Activated CD4-positive, alpha-beta memory T cell treated with anti-CD3 and anti-CD28 coated beads, Interleukin-2, amount 10 ng/mL, durations not matched to agents 7 days and 5 days (primary cell): Measurements from ENCODE around the gene ZNF892. TPM values are rescaled to one million over a fixed set of nuclear protein-coding genes. Genes with fewer than 3 reads are reported as not detected.
"Not testable (repeated sequence)": the region's sequence is repeated elsewhere in the genome, so short reads cannot be mapped to it uniquely, and the experiment has no call there.

ENCODE experiments used
- CTCF ChIA-PET: fragments of 350-600 bp; sonication (Branson Sonifier 250); formaldehyde crosslinking; loops from one replicate; lab custom pipeline; 2021; ENCODE audit warnings: antibody characterized with exemption, inconsistent platforms; lab: Charles Lee
- POLR2A ChIA-PET: fragments of 350-600 bp; sonication (Branson Sonifier 250); formaldehyde crosslinking; loops from one replicate; lab custom pipeline; 2021; ENCODE audit warnings: antibody characterized with exemption; lab: Charles Lee
- DNase-seq: peaks from one replicate; pipeline ENCODE4 v3.0.0-alpha.2; 2020
- H3K27ac Mint-ChIP-seq: one replicate; pipeline ENCODE4 v1.8.0; 2021; ENCODE audit warnings: mild to moderate bottlenecking, mixed read lengths
- H3K27me3 Mint-ChIP-seq: one replicate; pipeline ENCODE4 v1.8.0; 2021; ENCODE audit warnings: mixed read lengths
- H3K36me3 Mint-ChIP-seq: one replicate; pipeline ENCODE4 v1.8.0; 2021; ENCODE audit warnings: low read depth, mixed read lengths
- H3K4me1 Mint-ChIP-seq: one replicate; pipeline ENCODE4 v1.8.0; 2021; ENCODE audit warnings: mixed read lengths
- H3K4me3 Mint-ChIP-seq: one replicate; pipeline ENCODE4 v1.8.0; 2021; ENCODE audit warnings: mild to moderate bottlenecking, mixed read lengths
- H3K9me3 Mint-ChIP-seq: one replicate; pipeline ENCODE4 v1.8.0; 2021; ENCODE audit warnings: mixed read lengths
- total RNA-seq, 2 experiments: library from RNA; stranded (reverse); gene quantifications; one replicate each; pipeline ENCODE4 v1.2.3, GENCODE V29; 2021

ZNF892 gene
- total RNA-seq, 2 experiments from 2014 or later, result 3.0 to 3.2 TPM

- no peaks in the 10 kb centered on the region for H3K27me3 Mint-ChIP-seq
- no peak overlapping the region for H3K27ac Mint-ChIP-seq
- no peak for DNase-seq
- H3K36me3 Mint-ChIP-seq, result no peaks in the 10 kb centered on the region
- no peaks in the 10 kb centered on the region for H3K4me1 Mint-ChIP-seq
- ChIA-PET CTCF (no interaction called here), POLR2A (no interaction called here)
- peaks cover 17% of the 10 kb centered on the region for H3K9me3 Mint-ChIP-seq
- no peak overlapping the region for H3K4me3 Mint-ChIP-seq
Measured at GRCh38 chr2:95234816-95235215, 27.5 kb downstream of the ZNF892 start.

GRCh38 chr2:95238131-95238530 lies 30.8 kb downstream of the ZNF892 start:
- Mint-ChIP-seq H3K36me3 (no peaks in the 10 kb centered on the region), H3K9me3 (peaks cover 41% of the 10 kb centered on the region), H3K27me3 (no peaks in the 10 kb centered on the region), H3K4me3 (no peak overlapping the region), H3K4me1 (no peaks in the 10 kb centered on the region), H3K27ac (no peak overlapping the region)
- CTCF ChIA-PET, result no interaction called here
- POLR2A ChIA-PET, result no interaction called here
- no peak for DNase-seq

- peaks cover 44% of the 10 kb centered on the region for H3K9me3 Mint-ChIP-seq
- ChIA-PET POLR2A (interaction anchor here (0.6 kb wide), 1 partner anchor 23 kb away, joined by 3 read pairs; no protein-coding TSS in a partner anchor), CTCF (no interaction called here)
- H3K36me3 Mint-ChIP-seq, result no peaks in the 10 kb centered on the region
- H3K4me3 Mint-ChIP-seq, result no peak overlapping the region
- H3K27ac Mint-ChIP-seq, result no peak overlapping the region
- no peak for DNase-seq
- H3K27me3 Mint-ChIP-seq, result no peaks in the 10 kb centered on the region
- no peaks in the 10 kb centered on the region for H3K4me1 Mint-ChIP-seq
Measured at GRCh38 chr2:95240091-95240490, 32.8 kb downstream of the ZNF892 start.

- no peak overlapping the region for H3K4me3 Mint-ChIP-seq
- no peak for DNase-seq
- CTCF ChIA-PET, result no interaction called here
- H3K27ac Mint-ChIP-seq, result no peak overlapping the region
- peaks cover 44% of the 10 kb centered on the region for H3K9me3 Mint-ChIP-seq
- POLR2A ChIA-PET, result interaction anchor here (0.6 kb wide), 1 partner anchor 24 kb away, joined by 3 read pairs; no protein-coding TSS in a partner anchor
- H3K36me3 Mint-ChIP-seq, result no peaks in the 10 kb centered on the region
- no peaks in the 10 kb centered on the region for H3K27me3 Mint-ChIP-seq
- no peaks in the 10 kb centered on the region for H3K4me1 Mint-ChIP-seq
Measured at GRCh38 chr2:95240556-95240955, 33.2 kb downstream of the ZNF892 start.

- H3K27me3 Mint-ChIP-seq, result not testable (repeated sequence)
Measured at GRCh38 chr2:95242084-95242483, 34.8 kb downstream of the ZNF892 start.

More at GRCh38 chr2:95242084-95242483, 34.8 kb downstream of the ZNF892 start:
- H3K9me3 Mint-ChIP-seq, result peaks cover 42% of the 10 kb centered on the region
- H3K27ac Mint-ChIP-seq, CTCF ChIA-PET, H3K4me1 Mint-ChIP-seq, H3K36me3 Mint-ChIP-seq, DNase-seq, POLR2A ChIA-PET, H3K4me3 Mint-ChIP-seq: not testable (repeated sequence)

Other genes with a start within 250 kb of the ZNF892 start
- 100 to 1,000 TPM; 202 to 210 TPM for gene MAL, start 181.8 kb upstream of the ZNF892 start, total RNA-seq
- 10 to 100 TPM; 66.3 to 68.2 TPM for gene MRPS5, start 85.7 kb upstream of the ZNF892 start, total RNA-seq
- 10 to 100 TPM; 12.9 to 13.4 TPM for gene ZNF514, start 47.7 kb upstream of the ZNF892 start, total RNA-seq
- 1 to 10 TPM; 3.5 to 3.9 TPM for gene ZNF2, start 41.7 kb upstream of the ZNF892 start, total RNA-seq
- gene PROM2, start 66.9 kb downstream of the ZNF892 start, total RNA-seq, result under 1 TPM; 0.15 to 0.18 TPM
- not detected for gene KCNIP3, start 89.8 kb downstream of the ZNF892 start, total RNA-seq
- gene FAHD2A, start 195.2 kb downstream of the ZNF892 start, total RNA-seq, result 10 to 100 TPM; 35.8 to 37.3 TPM